ENCODE results near the gene GALNT2. TPM values are rescaled to one million over a fixed set of nuclear protein-coding genes. Genes with fewer than 3 reads are reported as not detected.

GALNT2 gene
- total and polyA plus RNA-seq, 2 of the 13 experiments (the other 11 are each of a cell fraction or from before 2014, with no cell fraction given) = 39.3 to 39.6 TPM

GRCh38 chr1:230066466-230067404 is at the start of gene GALNT2 (continued):
- TF ChIP-seq FOXO1 (CRISPR knock-in tag; IDR thresholded peaks at IDR 0.05) = peak; percentile 31; the same call in 1 of the 2 replicates
- TF ChIP-seq MNT (IDR thresholded peaks at IDR 0.05) = no peak
- TF ChIP-seq AKNA (CRISPR knock-in tag; IDR thresholded peaks at IDR 0.05; ENCODE audit: borderline replicate concordance) = no peak
- TF ChIP-seq ZNF230 (CRISPR knock-in tag; IDR thresholded peaks at IDR 0.05) = no peak
- no peak for TF ChIP-seq ZNF850 (CRISPR knock-in tag; conservative IDR thresholded peaks at IDR 0.05)
- TF ChIP-seq ZNF878 (CRISPR knock-in tag; IDR thresholded peaks at IDR 0.05) = no peak
- TF ChIP-seq GATAD1 (CRISPR knock-in tag; IDR thresholded peaks at IDR 0.05) = no peak
- no peak for TF ChIP-seq ZNF83 (CRISPR knock-in tag; IDR thresholded peaks at IDR 0.05; ENCODE audit: borderline replicate concordance)
- TF ChIP-seq ZNF567 (CRISPR knock-in tag; IDR thresholded peaks at IDR 0.05; ENCODE audit: borderline replicate concordance) = no peak
- TF ChIP-seq, protein P1, sequence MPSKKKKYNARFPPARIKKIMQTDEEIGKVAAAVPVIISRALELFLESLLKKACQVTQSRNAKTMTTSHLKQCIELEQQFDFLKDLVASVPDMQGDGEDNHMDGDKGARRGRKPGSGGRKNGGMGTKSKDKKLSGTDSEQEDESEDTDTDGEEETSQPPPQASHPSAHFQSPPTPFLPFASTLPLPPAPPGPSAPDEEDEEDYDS (CRISPR knock-in tag; IDR thresholded peaks at IDR 0.05) = no peak; the same call in 1 of the 2 replicates
- TF ChIP-seq ZSCAN12 (CRISPR knock-in tag; IDR thresholded peaks at IDR 0.05) = no peak
- TF ChIP-seq ZNF337 (CRISPR knock-in tag; IDR thresholded peaks at IDR 0.05; ENCODE audit: borderline replicate concordance, low read depth) = no peak
- TF ChIP-seq ZNF788 (CRISPR knock-in tag; IDR thresholded peaks at IDR 0.05; ENCODE audit: borderline replicate concordance) = peak; percentile 28; the same call in 1 of the 2 replicates
- no peak; the same call in 1 of the 2 replicates for TF ChIP-seq KMT2B (CRISPR knock-in tag; IDR thresholded peaks at IDR 0.05)
- TF ChIP-seq SAFB2 (CRISPR knock-in tag; IDR thresholded peaks at IDR 0.05; ENCODE audit: borderline replicate concordance, low read depth) = no peak
- no peak for TF ChIP-seq NFE2L1 (CRISPR knock-in tag; IDR thresholded peaks at IDR 0.05; ENCODE audit: borderline replicate concordance)
- peak; percentile 40; the same call in 1 of the 2 replicates for TF ChIP-seq NRL (CRISPR knock-in tag; IDR thresholded peaks at IDR 0.05; ENCODE audit: borderline replicate concordance)
- TF ChIP-seq ZSCAN31 (CRISPR knock-in tag; IDR thresholded peaks at IDR 0.05; ENCODE audit: low read depth) = no peak
- no peak for TF ChIP-seq ZNF446 (CRISPR knock-in tag; IDR thresholded peaks at IDR 0.05)
- TF ChIP-seq ZC3H13 (CRISPR knock-in tag; IDR thresholded peaks at IDR 0.05) = peak; percentile 35; the same call in 1 of the 2 replicates
- no peak for TF ChIP-seq EZH2 (conservative IDR thresholded peaks at IDR 0.05; ENCODE audit: low read depth, low read length)
- no peak for TF ChIP-seq CBX5 (CRISPR knock-in tag; IDR thresholded peaks at IDR 0.05; ENCODE audit: borderline replicate concordance)
- TF ChIP-seq SP4 (CRISPR knock-in tag; IDR thresholded peaks at IDR 0.05) = peak; percentile 70; the same call in 1 of the 2 replicates

All from HepG2 (cell line).